ENCODE data around the gene WWOX.

WWOX gene

GRCh38 chr16:78431004-78431670, 331.7 kb downstream of the WWOX start:
- DNase-seq = no peak

- DNase-seq = no peak
These were observed 332.2 kb downstream of the WWOX start for GRCh38 chr16:78431701-78432100.

GRCh38 chr16:78432451-78432850, 333.0 kb downstream of the WWOX start:
- DNase-seq = no peak

GRCh38 chr16:78433116-78433515, 333.7 kb downstream of the WWOX start:
- no peak for DNase-seq

- no peak for DNase-seq
These were observed 334.9 kb downstream of the WWOX start for GRCh38 chr16:78434401-78434800.

GRCh38 chr16:78435260-78435659, 335.8 kb downstream of the WWOX start:
- DNase-seq = no peak

- DNase-seq = no peak
These were observed 336.6 kb downstream of the WWOX start for GRCh38 chr16:78436023-78436422.

GRCh38 chr16:78436846-78437245, 337.4 kb downstream of the WWOX start:
- no peak for DNase-seq

- peak in 28 of 56 donors; percentile 0 to 46 (median 13) for DNase-seq
These were observed 338.0 kb downstream of the WWOX start for GRCh38 chr16:78437352-78437968.

- DNase-seq = no peak
These were observed 338.8 kb downstream of the WWOX start for GRCh38 chr16:78438219-78438618.

GRCh38 chr16:78438632-78439031, 339.2 kb downstream of the WWOX start:
- no peak for DNase-seq

- no peak for DNase-seq
These were observed 340.2 kb downstream of the WWOX start for GRCh38 chr16:78439646-78440045.

GRCh38 chr16:78441298-78441697, 341.8 kb downstream of the WWOX start:
- DNase-seq = no peak

GRCh38 chr16:78443542-78444364, 344.3 kb downstream of the WWOX start:
- DNase-seq = no peak

GRCh38 chr16:78445818-78446217, 346.4 kb downstream of the WWOX start:
- no peak for DNase-seq

GRCh38 chr16:78446486-78446885, 347.0 kb downstream of the WWOX start:
- no peak for DNase-seq

- no peak for DNase-seq
These were observed 347.6 kb downstream of the WWOX start for GRCh38 chr16:78446992-78447563.

GRCh38 chr16:78448658-78449271, 349.3 kb downstream of the WWOX start:
- DNase-seq = no peak

GRCh38 chr16:78450255-78450654, 350.8 kb downstream of the WWOX start:
- DNase-seq = no peak

- DNase-seq = no peak
These were observed 352.6 kb downstream of the WWOX start for GRCh38 chr16:78452025-78452555.

GRCh38 chr16:78455861-78456260, 356.4 kb downstream of the WWOX start:
- no peak for DNase-seq
